Peyer's patch (tissue), 4 donors: ENCODE measurements around the gene MRPL48. TPM values are rescaled to one million over a fixed set of nuclear protein-coding genes. Genes with fewer than 3 reads are reported as not detected.
A peak's percentile ranks its signal among the peaks of the same experiment; 100 is the strongest.

Source experiments
- DNase-seq, 3 donors: peaks; one replicate each; pipeline ENCODE4 v3.0.0-alpha.2; 2017 to 2019
- H3K27ac ChIP-seq, 4 donors: fragments of 200-600 bp; sonication (generic); one replicate each; pipeline ENCODE4 v1.5.1; 2016 to 2019
- H3K27me3 ChIP-seq, 2 donors: fragments of 200-600 bp; sonication (generic); one replicate each; pipeline ENCODE4 v1.5.1; 2019
- H3K36me3 ChIP-seq, 3 donors: fragments of 200-600 bp; sonication (generic); one replicate each; pipeline ENCODE4 v1.5.1; 2016 to 2019
- H3K4me1 ChIP-seq, 4 donors: fragments of 200-600 bp; sonication (generic); one replicate each; pipeline ENCODE4 v1.5.1; 2016 to 2019
- H3K4me3 ChIP-seq, 4 donors: fragments of 200-600 bp; sonication (generic); 1 replicate in 3 of 4; 2 replicates in 1 of 4; pipeline ENCODE4 v1.5.1; 2016 to 2019; ENCODE audit warnings: mild to moderate bottlenecking in 1 of 4
- H3K9me3 ChIP-seq, 4 donors: fragments of 200-600 bp; sonication (generic); one replicate each; pipeline ENCODE4 v1.5.1; 2016 to 2019; ENCODE audit warnings: mild to moderate bottlenecking in 1 of 4
- POLR2A ChIP-seq, 2 donors: fragments of 450-650 bp; IDR thresholded peaks; one replicate each; pipeline ENCODE4 v1.5.1; 2017; ENCODE audit warnings: antibody characterized with exemption in 2 of 2, mild to moderate bottlenecking in 2 of 2, moderate library complexity in 2 of 2
- total RNA-seq, 4 donors: library from RNA; depleted of rRNA; stranded (reverse); fragments of >200 nt; gene quantifications; one replicate each; pipeline ENCODE4 v1.1.0, GENCODE V29; 2016
- TF ChIP-seq, protein P1 (sequence below), 6 experiments: fragments of 450-650 bp in 4 of 6; fragments of 200-600 bp in 2 of 6; sonication (generic) in 1 of 6; IDR thresholded peaks; one replicate each; pipeline ENCODE4 v1.5.1; 2017 to 2019; ENCODE audit warnings: antibody characterized with exemption in 6 of 6, mild to moderate bottlenecking in 3 of 6, moderate library complexity in 1 of 6

Gene MRPL48
- total RNA-seq, 4 donors from 2014 or later: 26.8 to 50.3 (median 33.3) TPM

DNA sequence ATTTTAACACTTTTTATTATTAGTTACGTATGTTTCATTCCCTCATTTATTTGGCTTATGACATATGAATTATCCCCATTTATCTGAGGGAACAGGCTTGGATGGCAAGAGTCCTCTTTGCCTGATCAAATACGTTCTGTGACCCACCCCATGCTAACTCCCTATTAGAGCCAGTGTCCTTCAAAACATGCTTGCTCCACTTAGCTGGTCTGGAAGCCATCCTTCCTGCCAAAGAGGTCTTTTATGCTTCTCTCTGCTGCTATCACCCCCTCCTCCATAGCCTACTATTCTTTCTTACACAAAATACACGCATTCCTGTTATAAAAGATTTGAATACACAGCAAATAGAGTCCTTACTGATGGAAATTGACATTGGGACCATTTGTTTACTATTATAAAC, 82.6 kb downstream of the MRPL48 start:
- TF ChIP-seq, protein P1, sequence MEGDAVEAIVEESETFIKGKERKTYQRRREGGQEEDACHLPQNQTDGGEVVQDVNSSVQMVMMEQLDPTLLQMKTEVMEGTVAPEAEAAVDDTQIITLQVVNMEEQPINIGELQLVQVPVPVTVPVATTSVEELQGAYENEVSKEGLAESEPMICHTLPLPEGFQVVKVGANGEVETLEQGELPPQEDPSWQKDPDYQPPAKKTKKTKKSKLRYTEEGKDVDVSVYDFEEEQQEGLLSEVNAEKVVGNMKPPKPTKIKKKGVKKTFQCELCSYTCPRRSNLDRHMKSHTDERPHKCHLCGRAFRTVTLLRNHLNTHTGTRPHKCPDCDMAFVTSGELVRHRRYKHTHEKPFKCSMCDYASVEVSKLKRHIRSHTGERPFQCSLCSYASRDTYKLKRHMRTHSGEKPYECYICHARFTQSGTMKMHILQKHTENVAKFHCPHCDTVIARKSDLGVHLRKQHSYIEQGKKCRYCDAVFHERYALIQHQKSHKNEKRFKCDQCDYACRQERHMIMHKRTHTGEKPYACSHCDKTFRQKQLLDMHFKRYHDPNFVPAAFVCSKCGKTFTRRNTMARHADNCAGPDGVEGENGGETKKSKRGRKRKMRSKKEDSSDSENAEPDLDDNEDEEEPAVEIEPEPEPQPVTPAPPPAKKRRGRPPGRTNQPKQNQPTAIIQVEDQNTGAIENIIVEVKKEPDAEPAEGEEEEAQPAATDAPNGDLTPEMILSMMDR (IDR thresholded peaks at IDR 0.05): no peak
- no peak for TF ChIP-seq POLR2A (IDR thresholded peaks at IDR 0.05)
- Histone ChIP-seq H3K36me3 (peaks cover 0 to 35% (median 0%) of the 10 kb centered on the region in 3 donors), H3K27ac (peak overlapping the region in 3 of 4 donors; percentile 3 to 88 (median 73)), H3K27me3 (no peaks in the 10 kb centered on the region), H3K4me1 (peaks cover 0 to 21% (median 2%) of the 10 kb centered on the region in 4 donors), H3K4me3 (no peak overlapping the region), H3K9me3 (no peaks in the 10 kb centered on the region)
- no peak for DNase-seq

DNA sequence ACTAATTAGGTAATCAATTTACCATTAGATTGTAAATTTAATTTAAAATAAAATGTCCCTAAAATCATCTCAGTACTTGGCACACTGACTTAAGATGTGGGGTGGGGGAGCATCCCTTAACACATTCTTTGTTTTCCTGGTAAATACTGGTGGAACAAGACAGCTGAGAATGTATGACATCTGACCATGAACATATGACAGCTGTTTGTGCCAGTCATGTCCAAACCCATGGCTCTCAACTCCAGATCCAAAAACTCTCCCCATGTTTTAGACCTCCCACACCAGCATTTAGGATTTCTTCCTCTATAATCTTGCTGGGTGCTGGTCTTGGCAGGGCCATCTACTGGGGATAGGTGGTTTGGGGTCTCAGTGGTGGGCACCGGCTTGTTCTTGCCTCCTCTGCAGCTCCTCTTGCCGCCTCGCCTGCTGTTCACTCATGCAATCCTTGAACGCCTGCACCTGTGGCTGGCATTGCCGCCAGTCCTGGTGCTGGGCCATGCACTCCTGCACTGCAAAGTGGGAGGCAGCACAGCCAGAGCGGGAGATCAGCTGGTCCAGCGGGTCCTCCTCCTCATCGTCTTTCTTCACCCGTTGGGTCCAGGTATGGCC, 85.2 kb downstream of the MRPL48 start:
- no peak overlapping the region for H3K27ac ChIP-seq
- no peaks in the 10 kb centered on the region for H3K27me3 ChIP-seq
- peaks cover 0 to 35% (median 0%) of the 10 kb centered on the region in 3 donors for H3K36me3 ChIP-seq
- peaks cover 3 to 28% (median 7%) of the 10 kb centered on the region in 4 donors for H3K4me1 ChIP-seq
- no peaks in the 10 kb centered on the region for H3K9me3 ChIP-seq
- no peak for DNase-seq
- TF ChIP-seq POLR2A (IDR thresholded peaks at IDR 0.05): no peak
- TF ChIP-seq, protein P1 (IDR thresholded peaks at IDR 0.05): no peak
- H3K4me3 ChIP-seq: no peak overlapping the region

DNA sequence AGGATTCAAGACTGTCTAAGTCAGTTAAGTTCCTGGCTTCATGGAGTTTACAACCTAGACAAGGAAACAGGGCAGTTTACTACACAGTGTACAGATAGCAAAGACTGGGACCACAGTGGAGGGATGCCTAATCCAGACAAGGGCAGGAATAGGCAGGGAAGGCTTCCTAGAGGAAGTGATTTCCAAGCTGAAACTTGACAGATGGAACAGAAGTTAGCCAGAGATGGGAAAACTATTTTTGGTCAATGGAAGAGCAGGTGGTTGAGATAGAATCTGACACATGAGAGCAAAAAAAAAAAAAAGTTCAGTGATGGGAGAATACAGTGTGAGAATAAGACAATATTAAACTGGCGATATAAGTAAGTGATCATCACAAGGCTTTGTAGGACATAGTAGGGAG, 87.7 kb downstream of the MRPL48 start:
- H3K27me3 ChIP-seq: no peaks in the 10 kb centered on the region
- H3K9me3 ChIP-seq: no peaks in the 10 kb centered on the region
- H3K4me3 ChIP-seq: peak overlapping the region in 2 of 4 donors; percentile 68 to 85
- no peak for DNase-seq
- H3K27ac ChIP-seq: peak overlapping the region in 2 of 4 donors; percentile 75 to 90
- TF ChIP-seq, protein P1 (IDR thresholded peaks at IDR 0.05): no peak
- TF ChIP-seq POLR2A (IDR thresholded peaks at IDR 0.05): no peak
- H3K4me1 ChIP-seq: peaks cover 0 to 28% (median 7%) of the 10 kb centered on the region in 4 donors
- H3K36me3 ChIP-seq: peaks cover 0 to 35% (median 0%) of the 10 kb centered on the region in 3 donors

DNA sequence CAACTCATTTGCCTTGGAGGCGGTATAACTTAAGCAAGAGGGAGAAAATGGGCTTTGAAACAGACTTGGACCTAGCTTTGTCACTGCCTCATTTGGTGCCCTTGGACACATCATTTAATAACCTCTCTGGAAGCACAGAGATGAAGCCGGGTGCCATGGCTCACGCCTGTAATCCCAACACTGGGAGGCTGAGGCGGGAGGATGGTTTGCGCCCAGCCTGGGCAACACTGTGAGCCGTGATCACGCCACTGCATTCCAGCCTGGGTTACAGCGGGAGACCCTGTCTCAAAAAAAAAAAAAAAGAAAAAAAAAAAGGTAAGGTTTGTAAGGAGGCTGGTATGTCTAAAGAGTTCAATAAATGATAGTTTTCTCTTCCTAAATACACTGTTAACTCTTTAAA, 88.2 kb downstream of the MRPL48 start:
- peaks cover 0 to 28% (median 7%) of the 10 kb centered on the region in 4 donors for H3K4me1 ChIP-seq
- DNase-seq: no peak

DNA sequence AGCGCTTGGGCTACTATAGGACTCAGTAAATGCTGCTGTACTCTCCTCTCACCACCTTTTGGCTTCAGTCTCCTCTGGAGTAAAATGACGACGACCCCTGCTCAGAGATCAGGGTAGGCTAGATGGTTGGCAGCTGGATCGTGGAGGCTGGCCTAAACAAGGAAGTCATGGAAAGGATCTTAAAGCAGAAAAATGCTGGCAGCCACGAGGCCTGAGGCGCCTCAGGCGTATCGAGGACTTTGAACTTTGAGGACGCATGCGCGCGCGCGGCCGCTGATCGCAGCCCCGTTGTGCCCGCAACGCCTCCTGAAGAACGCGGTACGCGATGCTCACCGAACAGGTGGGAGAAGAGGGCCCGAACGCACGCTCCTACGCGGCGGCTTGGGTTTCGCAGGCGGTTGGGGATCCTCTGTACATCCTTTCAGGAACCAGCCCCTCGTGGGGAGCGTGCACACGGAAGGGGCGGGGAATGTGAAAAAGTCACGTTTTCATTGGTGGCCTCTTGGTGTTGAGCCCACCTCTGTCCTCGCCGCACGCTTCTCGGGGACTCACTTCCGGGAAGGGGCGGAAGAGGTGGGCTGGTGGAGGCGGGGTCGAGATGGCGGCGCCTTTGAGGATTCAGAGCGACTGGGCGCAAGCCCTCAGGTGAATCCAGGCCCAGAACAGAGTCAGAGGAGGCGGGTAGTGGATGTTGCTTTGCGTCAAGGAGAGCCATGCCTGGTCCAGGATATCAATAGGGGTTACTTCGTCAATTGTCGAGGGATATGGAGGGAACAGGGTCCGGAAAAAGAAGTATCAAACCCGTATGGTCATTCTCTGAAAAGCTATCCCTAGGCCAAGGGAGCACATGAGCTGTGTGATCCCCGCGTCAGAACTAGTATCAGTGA, 89.0 kb downstream of the MRPL48 start, which contains the start of the genes COA4 and PAAF1:
Gene COA4, minus strand, starts transcription at position 423 of the 887 bp plus-strand sequence. CDS start 3,468 bp downstream, outside the sequence.
Gene PAAF1, plus strand, starts transcription at position 576 of the 887 bp plus-strand sequence. Its CDS starts 23 bp downstream, at position 599.
- peaks cover 0 to 28% (median 7%) of the 10 kb centered on the region in 4 donors for H3K4me1 ChIP-seq
- H3K4me3 ChIP-seq: peak within 1 kb of the TSS; percentile 64 to 85 (median 68)
- TF ChIP-seq, protein P1 (IDR thresholded peaks at IDR 0.05): no peak
- TF ChIP-seq POLR2A (IDR thresholded peaks at IDR 0.05): peak; percentile 38 to 58
- DNase-seq: peak; percentile 93 to 97 (median 95)
- H3K9me3 ChIP-seq: no peaks in the 10 kb centered on the region
- peaks cover 0 to 28% (median 0%) of the 10 kb centered on the region in 3 donors for H3K36me3 ChIP-seq
- peak within 1 kb of the TSS; percentile 75 to 90 (median 82) for H3K27ac ChIP-seq
- no peaks in the 10 kb centered on the region for H3K27me3 ChIP-seq

More for the DNA sequence above, 88.2 kb downstream of the MRPL48 start:
- H3K27ac ChIP-seq: peak overlapping the region; percentile 36 to 90 (median 77)
- H3K9me3 ChIP-seq: no peaks in the 10 kb centered on the region
- H3K36me3 ChIP-seq: peaks cover 0 to 35% (median 0%) of the 10 kb centered on the region in 3 donors
- TF ChIP-seq POLR2A (IDR thresholded peaks at IDR 0.05): no peak
- TF ChIP-seq, protein P1 (IDR thresholded peaks at IDR 0.05): no peak
- H3K4me3 ChIP-seq: peak overlapping the region; percentile 64 to 85 (median 68)
- H3K27me3 ChIP-seq: no peaks in the 10 kb centered on the region
